ENCODE measurements around the gene CACNA1C.
"Not testable (repeated sequence)": the region's sequence is repeated elsewhere in the genome, so short reads cannot be mapped to it uniquely, and the experiment has no call there.

CACNA1C gene

DNA sequence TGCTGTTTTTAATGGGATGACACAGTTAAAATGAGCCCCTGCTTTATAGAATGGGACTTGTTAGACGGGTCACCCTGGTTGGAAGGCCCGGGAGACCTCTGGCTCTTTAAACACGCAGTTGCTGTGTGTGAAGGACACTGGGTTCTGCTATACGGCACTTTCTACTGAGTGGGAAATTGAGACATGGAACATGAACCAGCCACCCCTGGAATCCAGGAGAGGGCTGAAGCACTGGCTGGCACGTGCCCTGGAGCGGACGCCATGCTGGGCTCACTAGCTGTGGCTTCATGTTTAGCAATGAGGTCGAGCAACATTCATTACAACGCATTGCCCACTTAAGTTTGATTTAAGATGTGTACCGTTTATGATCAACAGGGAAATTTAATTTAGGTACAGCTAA is 23.9 kb downstream of the CACNA1C start:
- FAIRE-seq = no peak

DNA sequence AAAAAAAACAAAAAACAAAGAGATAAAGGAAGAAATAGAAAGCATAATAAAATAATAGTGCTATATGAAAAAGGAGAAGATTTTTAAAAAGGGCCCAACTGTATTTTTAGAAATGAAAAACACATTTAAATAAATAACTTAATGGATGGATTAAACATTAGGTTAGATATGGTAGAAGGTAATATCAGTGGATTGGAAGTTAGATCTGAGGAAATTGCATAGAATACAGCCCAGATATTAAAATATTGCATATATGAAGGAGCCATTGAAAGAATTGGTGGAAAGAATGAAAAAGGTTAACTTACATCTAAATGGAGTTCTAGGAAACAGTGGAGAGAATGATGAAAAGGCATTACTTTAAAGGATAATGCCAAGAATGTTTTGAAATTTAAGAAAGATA is 27.8 kb downstream of the CACNA1C start:
- no peak for FAIRE-seq

DNA sequence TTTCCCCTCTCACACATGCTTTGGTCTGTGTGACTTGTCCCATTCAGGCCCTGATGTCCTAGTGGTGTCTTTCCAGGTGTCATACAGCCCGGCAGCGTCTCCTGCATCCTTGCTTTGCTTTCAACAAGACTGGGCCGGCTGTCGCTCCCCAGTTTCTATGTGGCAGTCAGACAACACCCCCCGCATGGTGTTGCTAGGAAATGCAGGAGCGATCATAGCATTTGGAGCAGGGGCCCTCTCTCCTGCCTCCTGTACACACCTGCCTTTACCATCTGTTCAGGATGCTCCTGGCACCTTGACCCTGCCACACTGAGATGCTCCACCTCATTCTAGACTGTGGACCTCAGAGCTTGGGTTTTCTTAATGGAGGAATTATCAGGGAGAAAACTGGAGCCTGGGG is 29.5 kb downstream of the CACNA1C start:
- no peak for FAIRE-seq

DNA sequence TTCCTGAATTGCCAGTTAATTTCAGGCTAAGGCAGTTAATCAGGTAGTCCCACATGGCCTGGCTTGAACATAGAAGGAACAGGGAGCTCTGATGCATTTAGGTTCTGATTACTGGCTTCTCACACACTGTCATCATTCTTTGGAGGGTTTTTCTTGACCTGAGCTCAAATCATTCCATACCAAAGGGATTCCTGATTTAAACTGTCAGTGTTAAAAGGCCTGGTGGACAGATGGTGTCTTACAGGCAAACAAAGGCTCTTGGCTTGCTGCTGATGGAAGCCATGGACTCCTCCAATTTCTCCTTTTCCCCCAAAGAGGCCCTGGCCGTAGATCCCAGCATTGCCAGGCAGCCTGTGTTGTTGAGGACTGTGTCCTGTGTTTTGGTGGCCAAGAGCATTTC is 30.2 kb downstream of the CACNA1C start:
- FAIRE-seq = no peak

DNA sequence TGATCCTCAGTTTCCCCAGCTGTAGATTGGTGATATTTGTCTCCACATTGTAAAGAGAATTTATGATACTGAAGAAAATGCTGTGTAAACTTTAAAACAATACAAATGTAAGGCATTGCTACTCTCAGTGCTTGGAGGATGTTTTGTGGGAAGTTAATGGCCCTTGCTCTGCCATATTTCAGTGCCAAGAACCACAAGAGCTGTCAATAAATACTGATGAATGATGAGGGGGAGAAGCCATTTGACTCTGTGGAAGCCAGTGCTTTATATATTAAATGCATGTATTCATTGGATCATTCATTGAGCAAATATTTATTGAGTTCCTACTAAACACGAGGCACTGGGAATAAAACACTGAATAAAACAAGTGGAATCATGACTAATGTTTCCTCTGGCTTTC is 30.8 kb downstream of the CACNA1C start:
- FAIRE-seq = no peak

DNA sequence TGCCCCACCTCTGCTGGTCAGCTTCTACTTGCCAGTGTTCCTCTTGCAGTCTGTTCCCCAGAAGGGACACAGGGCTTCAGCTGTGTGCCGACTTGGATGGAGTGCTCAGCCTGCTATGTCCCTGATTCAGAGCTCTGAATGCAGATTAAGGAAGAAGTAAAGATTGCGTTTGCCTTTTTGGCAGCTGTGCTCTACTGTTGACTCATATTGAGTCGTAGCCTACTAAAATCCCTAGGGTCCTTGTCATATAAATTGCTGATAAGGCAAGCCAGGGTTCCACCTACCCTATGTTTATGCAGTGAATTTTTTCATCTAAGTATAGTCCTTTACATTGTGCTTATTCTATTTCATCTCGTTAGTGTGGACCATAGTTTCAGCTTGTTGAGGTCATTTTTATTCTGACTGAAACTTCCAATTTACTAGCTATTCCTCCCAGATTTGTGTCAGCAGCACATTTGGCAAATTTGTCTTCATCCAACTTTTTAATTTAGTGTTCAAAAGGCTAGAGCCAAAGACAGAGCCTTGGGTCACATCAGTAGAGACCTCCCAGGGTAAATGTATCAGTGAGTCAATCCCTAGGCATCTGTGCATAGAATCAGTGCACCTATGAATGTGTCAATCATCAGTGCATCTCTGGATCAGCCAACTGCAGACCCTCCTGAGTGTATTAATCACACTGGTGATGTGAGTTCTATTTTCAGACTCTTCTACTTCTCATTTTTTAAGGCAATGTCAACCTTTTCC is 31.9 kb downstream of the CACNA1C start:
- no peak for FAIRE-seq

DNA sequence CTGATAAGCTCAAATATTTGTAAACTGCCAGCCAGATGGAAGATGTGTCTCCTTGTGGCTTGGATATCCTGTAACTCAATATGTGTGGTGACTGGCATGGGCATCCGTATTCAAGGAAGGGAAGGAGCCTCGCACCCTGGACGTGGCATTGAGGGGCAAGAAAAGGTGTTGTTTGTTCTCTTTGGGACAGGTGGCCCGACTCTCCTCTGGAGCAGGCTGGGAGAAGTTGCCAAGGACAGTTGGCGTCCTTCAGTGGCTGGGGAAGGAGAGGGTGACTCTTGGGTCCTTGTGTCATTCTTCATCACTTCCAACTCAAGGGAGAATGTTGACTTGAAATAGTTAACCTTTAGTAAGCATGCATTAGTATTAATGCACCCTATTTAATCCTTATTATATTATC is 39.6 kb downstream of the CACNA1C start:
- FAIRE-seq = no peak

DNA sequence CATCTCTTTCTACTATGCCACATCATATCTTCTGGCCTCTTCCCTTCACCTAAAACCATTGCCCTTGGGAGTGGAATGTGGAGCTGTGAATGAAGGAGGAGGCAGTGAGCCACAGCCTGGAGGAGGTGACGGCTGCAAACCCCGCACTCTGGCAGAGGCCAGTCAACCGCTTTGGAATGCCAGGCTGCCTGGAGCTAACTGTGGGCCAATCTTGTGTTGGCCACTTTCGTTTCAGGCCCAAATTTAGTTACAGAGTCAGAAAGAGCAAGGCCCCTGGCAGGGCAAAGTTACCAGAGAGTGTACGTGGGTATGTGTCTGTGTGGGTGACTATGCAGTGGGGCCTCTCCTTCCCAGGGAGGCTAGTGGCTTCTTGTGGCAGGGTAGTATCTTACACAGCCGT is 40.1 kb downstream of the CACNA1C start:
- no peak for FAIRE-seq

DNA sequence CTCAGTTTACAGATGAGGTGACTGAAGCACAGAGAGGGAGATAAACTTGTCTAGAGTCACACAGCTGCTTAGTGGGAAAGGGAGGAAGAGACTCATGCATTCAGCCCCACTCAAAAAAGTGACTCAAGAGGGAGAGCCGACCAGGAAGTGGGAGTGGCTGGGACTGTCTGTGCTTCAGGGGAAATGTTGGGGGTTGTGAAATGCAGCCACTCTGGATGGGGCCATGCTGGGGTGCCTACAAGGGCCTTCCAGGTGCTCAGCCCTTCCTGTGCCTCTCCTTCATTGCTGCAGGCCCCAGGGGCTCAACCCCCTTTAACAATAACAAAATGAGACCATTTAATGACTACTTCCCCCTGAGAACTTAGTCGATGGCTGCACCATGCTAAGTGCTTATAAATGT is 41.8 kb downstream of the CACNA1C start:
- FAIRE-seq = no peak

DNA sequence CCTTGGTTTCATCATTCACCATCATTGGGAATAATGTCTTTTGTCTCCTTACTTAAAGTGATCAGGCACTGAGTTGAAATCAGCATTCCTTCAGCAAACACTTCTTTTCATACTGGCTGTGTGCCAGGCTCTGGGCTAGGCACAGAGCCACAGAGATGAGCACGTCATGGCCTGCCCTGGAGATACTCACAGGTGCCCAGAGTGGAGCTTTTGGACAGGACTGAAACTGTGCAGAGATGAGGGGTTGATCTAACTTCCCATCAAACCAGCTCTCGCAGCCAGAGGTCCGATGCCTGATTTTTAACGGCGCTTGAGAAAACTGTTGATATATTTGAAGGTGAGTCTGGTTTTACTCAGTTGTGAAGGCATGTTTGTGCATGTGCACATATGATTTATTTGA is 43.1 kb downstream of the CACNA1C start:
- no peak for FAIRE-seq

DNA sequence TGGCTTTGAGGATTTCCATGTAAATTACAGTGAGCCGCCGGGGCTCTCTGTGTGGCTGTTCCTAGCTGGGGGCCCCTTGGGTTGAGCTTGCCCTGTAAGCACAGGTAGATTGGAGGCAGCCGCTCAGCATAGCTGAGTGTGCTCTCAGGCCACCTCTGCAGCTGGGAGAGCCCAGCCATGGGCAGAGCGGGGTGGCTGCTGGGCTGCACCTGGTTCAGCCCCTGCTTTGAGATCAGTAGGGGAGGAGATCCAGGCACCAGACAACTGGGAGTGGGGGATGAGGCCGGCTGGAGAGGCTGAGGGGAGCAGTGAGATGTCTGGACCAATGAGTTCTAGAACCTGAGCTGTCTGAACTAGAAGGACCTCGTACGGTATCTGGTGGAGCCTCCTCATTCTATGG is 44.8 kb downstream of the CACNA1C start:
- FAIRE-seq = no peak

DNA sequence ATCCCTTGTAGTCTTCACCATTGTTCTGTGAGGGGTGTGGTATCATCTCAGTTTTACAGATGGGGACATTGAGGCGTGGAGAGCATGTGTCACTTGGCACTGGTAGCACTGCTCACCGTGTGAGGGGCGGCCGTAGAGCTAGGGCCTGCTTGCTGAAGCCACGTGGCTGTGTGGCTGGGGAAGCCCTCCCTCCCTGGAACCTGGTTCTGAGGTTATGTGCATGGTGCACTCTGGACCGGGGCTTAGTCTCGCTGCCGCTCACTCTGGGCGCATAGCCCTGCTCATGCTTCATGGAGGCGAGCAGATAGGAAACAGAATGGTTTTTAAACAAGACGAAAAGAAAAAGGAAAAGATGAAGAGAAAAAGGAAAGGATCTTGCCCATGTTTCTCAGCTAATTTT is 46.1 kb downstream of the CACNA1C start:
- FAIRE-seq = no peak

DNA sequence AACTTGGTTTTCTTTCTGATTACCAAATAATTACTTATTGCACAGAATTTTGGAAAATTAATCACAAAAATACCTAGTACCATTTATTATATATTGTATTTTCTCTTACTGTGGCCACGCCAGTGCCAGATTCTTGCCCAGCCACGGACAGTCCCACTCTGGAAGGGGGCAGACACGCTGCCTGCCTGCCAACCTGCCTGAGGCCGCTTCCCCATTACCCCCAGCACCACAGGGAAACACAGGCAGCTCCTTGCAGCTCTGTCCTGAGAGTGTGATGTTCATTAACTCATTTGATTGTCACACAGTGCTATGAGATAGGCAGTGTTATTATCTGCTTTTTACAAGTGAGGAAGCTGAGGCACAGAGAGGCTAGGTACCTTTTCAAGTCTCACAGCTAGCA is 46.8 kb downstream of the CACNA1C start:
- no peak for FAIRE-seq

DNA sequence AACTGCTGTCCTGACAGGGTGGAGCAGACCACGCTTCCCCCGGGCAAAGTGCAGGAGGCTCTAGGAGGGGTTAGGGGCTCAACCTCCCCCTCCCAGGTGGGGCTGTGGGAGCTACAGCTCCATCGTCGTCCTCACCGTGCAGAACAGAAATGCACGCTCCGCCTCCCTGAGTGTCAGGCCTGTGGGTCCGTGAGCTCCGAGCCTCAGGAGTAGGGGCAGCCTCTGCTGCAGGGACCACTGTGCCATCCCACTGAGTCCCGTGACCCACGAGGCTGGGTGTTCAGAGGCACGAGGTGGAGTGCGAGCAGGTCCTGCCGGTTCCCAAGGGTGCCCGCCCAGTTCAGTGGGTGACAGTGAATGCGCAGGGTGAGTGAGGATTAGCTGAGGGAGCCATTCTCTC is 48.6 kb downstream of the CACNA1C start:
- no peak for FAIRE-seq

DNA sequence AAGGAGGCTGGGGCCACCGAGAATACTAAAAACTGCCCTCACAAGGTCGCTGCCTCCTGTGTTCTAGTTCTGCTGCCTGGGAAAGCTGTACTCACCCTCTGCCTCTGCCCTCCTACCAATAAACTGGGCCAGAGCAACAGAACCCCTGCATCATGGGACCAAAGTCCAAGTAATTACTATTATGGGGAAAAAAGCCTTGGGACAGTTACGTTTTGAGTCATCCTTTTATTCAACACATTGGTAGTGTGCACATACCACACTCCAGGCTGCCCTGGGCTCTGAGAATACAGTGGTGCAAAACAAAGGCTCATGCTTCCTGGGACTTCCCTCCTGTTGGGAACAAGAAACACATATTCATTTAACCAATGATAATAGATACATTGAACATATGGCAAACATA is 49.0 kb downstream of the CACNA1C start:
- no peak for FAIRE-seq

DNA sequence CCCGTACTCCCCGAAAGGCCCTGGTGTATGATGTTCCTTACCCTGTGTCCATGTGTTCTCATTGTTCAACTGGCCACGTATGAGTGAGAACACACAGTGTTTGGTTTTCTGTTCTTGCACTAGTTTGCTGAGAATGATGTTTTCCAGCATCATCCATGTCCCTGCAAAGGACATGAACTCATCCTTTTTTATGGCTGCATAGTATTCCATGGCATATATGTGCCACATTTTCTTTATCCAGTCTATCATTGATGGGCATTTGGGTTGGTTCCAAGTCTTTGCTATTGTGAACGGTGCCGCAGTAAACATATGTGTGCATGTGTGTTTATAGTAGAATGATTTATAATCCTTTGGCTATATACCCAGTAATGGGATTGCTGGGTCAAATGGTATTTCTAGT is 49.9 kb downstream of the CACNA1C start:
- not testable (repeated sequence) for FAIRE-seq

DNA sequence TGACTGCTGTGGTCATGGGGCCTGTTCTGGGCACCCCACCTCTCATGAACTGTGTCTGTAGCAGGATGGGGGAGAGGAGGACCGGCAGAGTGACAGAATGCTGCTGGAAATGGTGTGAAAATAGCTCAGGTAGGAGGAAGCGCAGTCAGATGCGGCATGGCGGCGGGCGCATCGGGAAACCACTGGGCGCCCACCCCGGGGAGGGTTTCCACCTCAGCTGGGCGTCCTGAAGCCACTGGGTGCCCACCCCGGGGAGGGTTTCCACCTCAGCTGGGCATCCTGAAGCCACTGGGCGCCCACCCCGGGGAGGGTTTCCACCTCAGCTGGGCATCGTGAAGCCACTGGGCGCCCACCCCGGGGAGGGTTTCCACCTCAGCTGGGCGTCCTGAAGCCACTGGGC is 52.6 kb downstream of the CACNA1C start:
- FAIRE-seq = not testable (repeated sequence)

DNA sequence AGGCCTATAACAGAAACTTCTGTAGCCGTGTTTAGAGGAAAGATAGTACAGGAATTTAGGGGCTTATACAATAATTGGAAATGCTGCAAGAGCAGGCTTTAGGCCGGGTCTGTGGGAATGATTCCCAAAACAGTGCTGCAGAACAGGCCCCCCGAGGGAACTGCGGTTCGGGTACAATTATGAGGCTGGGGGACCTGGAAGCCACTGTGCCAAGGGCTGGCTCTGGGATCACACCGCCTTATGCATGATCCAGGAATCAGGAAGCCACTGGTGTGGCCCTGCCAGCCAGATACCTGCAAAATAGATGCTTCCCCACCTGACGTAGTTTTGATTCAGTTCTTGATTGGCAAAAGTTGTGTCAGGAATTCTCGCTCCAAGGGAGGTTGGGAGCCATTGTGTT is 55.4 kb downstream of the CACNA1C start:
- FAIRE-seq = no peak

DNA sequence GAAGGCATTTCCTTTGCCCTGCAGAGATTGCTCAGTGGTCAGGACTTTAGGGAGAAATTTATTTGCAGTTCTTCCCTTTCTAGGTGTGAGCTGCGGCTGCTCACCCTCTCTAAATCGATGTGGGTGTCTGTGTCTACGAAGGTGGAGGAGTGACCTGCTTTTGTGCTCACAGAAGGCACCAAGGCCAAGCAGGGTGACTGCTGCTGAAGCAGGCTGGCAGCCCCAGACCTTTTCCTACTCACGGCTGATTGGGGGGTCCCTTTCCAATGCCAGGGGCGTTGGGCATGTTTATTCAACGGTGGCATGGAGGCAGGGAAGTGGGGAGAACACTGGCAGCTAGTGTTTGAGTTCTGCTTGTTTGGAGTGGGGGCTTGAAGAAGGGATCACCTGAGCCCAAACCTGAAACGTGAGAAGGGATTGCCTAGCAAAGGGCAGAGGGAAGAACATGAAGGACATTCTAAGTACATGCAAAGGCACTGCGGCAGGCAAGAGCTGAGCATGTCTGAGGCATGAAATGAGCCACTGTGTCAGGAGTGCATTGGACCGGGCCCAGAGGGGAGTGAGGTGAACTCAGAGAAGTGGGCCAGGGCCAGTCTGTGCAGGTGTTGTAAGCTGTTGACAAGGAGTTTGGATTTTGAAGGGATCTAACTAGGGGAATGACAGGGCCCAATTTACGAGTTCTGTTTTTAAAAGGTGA is 56.3 kb downstream of the CACNA1C start:
- FAIRE-seq = no peak

DNA sequence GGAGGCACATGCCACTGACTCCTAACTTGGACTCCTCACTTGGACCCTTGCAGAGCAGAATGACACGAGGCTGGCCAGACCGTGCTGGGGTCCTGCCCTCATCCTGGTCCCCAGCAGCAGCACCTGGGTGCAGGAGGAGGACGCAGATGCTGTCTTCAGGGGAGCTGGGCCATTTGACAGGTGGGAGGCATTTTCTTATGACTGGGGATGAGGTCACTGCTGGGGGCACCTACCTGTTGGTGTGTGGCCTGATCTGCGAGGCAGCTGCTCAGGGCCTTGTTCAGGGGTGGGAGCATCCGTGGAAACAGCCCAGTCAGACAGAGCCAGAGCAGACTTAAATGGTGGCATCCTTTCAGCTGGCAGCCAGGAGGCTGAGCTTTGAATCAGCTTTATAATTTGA is 57.3 kb downstream of the CACNA1C start:
- FAIRE-seq = no peak

DNA sequence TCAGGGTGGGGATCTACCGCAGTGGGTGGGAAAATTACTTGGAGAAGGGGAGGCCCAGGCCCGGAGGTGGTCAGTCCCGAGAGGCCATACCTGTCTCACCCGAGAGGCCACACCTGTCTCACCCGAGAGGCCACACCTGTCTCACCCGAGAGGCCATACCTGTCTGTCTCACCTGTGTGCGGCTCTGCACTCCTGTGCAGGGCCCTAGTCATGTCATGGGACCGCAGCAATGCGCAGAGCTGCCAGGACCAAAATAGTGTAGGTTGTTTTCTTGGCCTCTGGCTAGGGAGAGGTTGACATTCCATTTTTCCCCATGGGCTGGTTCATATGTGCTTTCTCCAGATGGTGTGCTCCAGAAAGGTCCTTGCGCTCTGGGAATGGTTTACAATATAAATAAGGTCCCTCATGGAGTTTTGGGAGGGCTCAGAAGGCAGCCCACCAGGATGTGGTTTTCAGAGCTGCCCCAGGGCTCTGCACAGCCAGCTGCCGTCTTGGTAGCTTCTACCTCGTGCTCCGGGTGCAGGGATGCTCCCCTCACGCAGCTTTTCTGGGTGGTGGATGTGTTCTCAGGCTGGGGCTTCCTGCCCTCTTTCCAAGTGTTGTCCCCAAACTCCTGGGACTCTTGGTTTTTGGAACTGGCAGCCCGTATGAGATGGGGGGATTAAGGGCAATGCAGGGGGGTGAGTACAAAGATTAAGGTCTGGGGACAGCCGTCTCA is 58.2 kb downstream of the CACNA1C start:
- FAIRE-seq = no peak

DNA sequence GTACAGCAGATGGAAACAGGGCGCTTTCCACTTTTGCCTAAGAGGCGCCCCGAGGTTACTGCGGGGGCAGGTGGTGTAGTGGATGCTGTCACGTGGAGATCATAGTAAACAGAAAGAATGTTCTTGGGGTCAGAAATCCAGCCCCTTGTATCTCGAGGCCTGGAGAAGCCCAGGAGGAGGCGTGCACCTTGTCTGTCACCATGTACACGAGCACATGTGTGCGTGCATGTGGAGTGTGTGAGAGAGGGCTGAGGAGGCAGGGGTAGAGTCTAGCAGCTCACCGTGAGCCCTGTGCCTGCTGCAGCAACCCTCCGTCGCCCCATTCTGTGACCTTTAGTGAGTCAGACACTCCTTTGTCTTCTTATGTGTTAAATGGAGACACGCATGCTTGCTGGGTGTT is 59.0 kb downstream of the CACNA1C start:
- no peak for FAIRE-seq

DNA sequence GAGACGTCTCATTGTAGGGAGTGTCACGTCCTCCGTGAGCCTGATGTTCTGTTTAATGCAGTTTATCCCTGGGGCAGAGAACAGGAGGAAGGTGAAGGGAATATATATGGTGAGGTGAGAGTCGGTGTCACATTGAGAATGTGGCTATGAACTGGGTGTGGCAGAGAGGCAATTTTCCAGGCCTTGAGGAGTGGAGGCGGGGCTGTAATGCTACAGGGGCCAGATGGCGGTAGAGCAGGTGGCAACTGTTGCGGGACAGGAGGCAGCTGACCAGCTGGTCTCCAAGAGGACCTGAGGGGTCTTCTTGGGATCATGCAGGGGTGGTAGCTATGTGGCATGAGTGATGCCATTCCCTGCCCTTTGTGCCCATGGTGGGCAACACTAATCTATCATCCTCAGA is 59.6 kb downstream of the CACNA1C start:
- FAIRE-seq = no peak
